NB4 (cell line): ENCODE results near the gene DKK3.

Experiments
- CTCF ChIP-seq: IDR thresholded peaks from one replicate; pipeline ENCODE4 v1.5.1; 2012; ENCODE audit warnings: low read depth, low read length
- MYC ChIP-seq: IDR thresholded peaks from 2 replicates; pipeline ENCODE4 v1.6.1; 2011; ENCODE audit warnings: low read depth, low read length
- POLR2A ChIP-seq: IDR thresholded peaks from 2 replicates; pipeline ENCODE4 v1.6.1; 2011; ENCODE audit warnings: mild to moderate bottlenecking; ENCODE audit not compliant: insufficient read length; ENCODE audit errors: extremely low read depth

- no peak for TF ChIP-seq POLR2A
- TF ChIP-seq CTCF, result no peak
- no peak for TF ChIP-seq MYC
These were observed 37.9 kb downstream of the DKK3 start for GRCh38 chr11:11970556-11970955.
